Measurements from ENCODE around the gene NRXN3. TPM values are rescaled to one million over a fixed set of nuclear protein-coding genes. Genes with fewer than 3 reads are reported as not detected.

The NRXN3 gene
- total RNA-seq, 1 donor from 2014 or later, result 18.0 TPM

DNA sequence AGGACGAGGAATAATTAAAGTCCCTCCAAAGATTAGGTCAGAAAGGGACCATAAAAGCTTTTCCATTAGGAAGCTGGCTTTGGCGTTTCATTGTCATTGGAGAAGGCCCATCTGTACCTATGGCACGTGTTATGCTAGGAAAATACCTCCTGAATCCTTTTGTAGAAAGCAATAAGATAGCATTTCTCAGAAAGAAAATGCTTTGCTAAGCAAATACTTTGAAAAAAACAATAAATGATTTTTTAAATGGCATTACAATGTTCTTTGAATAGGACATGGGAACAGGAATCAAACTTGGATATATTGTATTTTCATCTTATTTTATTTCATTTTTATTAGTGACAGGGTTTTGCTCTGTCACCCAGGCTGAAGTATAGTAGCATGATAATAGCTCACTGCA, 967.7 kb downstream of the NRXN3 start:
- DNase-seq (ENCODE audit: low read depth), result no peak
- no peak overlapping the region for H3K4me2 ChIP-seq (ENCODE audit: low read length)
- no peaks in the 10 kb centered on the region for H3K27me3 ChIP-seq (ENCODE audit: insufficient read depth, low read length)
- H3K9me3 Mint-ChIP-seq (ENCODE audit: unreplicated experiment), result no peaks in the 10 kb centered on the region
- peaks cover 4% of the 10 kb centered on the region for H3K27me3 Mint-ChIP-seq (ENCODE audit: low read depth, unreplicated experiment)
- no peaks in the 10 kb centered on the region for H4K20me1 ChIP-seq (ENCODE audit: insufficient read depth, low read length)
- no peak overlapping the region for H3K4me3 ChIP-seq (ENCODE audit: insufficient read depth, low read depth, low read length)
- no peaks in the 10 kb centered on the region for H3K36me3 ChIP-seq (ENCODE audit: insufficient read depth, low read length)
- H3K4me1 ChIP-seq (ENCODE audit: insufficient read depth, low read length), result no peaks in the 10 kb centered on the region
- TF ChIP-seq EZH2 (IDR thresholded peaks at IDR 0.05; ENCODE audit: insufficient read depth, low read length), result no peak
- TF ChIP-seq, protein P1, sequence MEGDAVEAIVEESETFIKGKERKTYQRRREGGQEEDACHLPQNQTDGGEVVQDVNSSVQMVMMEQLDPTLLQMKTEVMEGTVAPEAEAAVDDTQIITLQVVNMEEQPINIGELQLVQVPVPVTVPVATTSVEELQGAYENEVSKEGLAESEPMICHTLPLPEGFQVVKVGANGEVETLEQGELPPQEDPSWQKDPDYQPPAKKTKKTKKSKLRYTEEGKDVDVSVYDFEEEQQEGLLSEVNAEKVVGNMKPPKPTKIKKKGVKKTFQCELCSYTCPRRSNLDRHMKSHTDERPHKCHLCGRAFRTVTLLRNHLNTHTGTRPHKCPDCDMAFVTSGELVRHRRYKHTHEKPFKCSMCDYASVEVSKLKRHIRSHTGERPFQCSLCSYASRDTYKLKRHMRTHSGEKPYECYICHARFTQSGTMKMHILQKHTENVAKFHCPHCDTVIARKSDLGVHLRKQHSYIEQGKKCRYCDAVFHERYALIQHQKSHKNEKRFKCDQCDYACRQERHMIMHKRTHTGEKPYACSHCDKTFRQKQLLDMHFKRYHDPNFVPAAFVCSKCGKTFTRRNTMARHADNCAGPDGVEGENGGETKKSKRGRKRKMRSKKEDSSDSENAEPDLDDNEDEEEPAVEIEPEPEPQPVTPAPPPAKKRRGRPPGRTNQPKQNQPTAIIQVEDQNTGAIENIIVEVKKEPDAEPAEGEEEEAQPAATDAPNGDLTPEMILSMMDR (IDR thresholded peaks at IDR 0.05; ENCODE audit: insufficient read depth, low read depth, low read length), result no peak
- no peak overlapping the region for H3K4me3 Mint-ChIP-seq (ENCODE audit: unreplicated experiment)
- H3K27ac ChIP-seq (ENCODE audit: low read depth, low read length), result no peak overlapping the region
- no peaks in the 10 kb centered on the region for H3K79me2 ChIP-seq (ENCODE audit: insufficient read depth, low read length)
- H3K36me3 Mint-ChIP-seq (ENCODE audit: low read depth, unreplicated experiment), result no peaks in the 10 kb centered on the region
- H3K4me1 Mint-ChIP-seq (ENCODE audit: low read depth, unreplicated experiment), result peaks cover 9% of the 10 kb centered on the region
- FAIRE-seq, result no peak
- H2AFZ ChIP-seq (ENCODE audit: low read depth, low read length), result no peak overlapping the region
- no peak overlapping the region for H3K27ac Mint-ChIP-seq (ENCODE audit: unreplicated experiment)
- no peak overlapping the region for H3K9ac ChIP-seq (ENCODE audit: low read length)
- H3K9me3 ChIP-seq (ENCODE audit: insufficient read depth, low read depth, low read length), result no peaks in the 10 kb centered on the region

DNA sequence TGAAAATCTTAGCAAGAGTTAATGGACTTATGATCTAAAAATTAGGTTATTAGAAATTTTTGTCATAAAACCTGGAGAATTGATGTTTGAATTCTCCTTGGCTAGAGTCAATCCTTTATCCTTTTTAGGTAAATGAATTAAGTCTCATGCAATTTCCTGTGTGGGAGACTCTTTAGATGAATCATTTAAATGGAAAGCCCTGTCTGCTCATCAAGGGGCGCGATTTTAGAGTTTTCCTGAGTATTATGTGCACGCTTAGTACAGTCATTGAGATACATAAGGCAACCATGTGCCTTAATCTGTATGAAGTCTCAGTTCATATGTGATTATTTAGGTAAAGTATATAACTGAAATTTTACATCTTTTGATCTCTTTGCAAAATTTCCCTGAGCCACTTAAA, 974.7 kb downstream of the NRXN3 start:
- H2AFZ ChIP-seq (ENCODE audit: low read depth, low read length), result no peak overlapping the region
- no peak overlapping the region for H3K27ac ChIP-seq (ENCODE audit: low read depth, low read length)
- no peaks in the 10 kb centered on the region for H4K20me1 ChIP-seq (ENCODE audit: insufficient read depth, low read length)
- H3K9me3 Mint-ChIP-seq (ENCODE audit: unreplicated experiment), result no peaks in the 10 kb centered on the region
- TF ChIP-seq, protein P1 (IDR thresholded peaks at IDR 0.05; ENCODE audit: insufficient read depth, low read depth, low read length), result no peak
- TF ChIP-seq EZH2 (IDR thresholded peaks at IDR 0.05; ENCODE audit: insufficient read depth, low read length), result no peak
- no peaks in the 10 kb centered on the region for H3K9me3 ChIP-seq (ENCODE audit: insufficient read depth, low read depth, low read length)
- no peaks in the 10 kb centered on the region for H3K4me1 ChIP-seq (ENCODE audit: insufficient read depth, low read length)
- no peak overlapping the region for H3K9ac ChIP-seq (ENCODE audit: low read length)
- FAIRE-seq (no peak), DNase-seq (ENCODE audit: low read depth) (peak; percentile 22)
- no peak overlapping the region for H3K4me3 Mint-ChIP-seq (ENCODE audit: unreplicated experiment)
- no peaks in the 10 kb centered on the region for H3K36me3 Mint-ChIP-seq (ENCODE audit: low read depth, unreplicated experiment)
- no peak overlapping the region for H3K4me3 ChIP-seq (ENCODE audit: insufficient read depth, low read depth, low read length)
- no peak overlapping the region for H3K4me2 ChIP-seq (ENCODE audit: low read length)
- no peaks in the 10 kb centered on the region for H3K36me3 ChIP-seq (ENCODE audit: insufficient read depth, low read length)
- peaks cover 18% of the 10 kb centered on the region for H3K27me3 Mint-ChIP-seq (ENCODE audit: low read depth, unreplicated experiment)
- no peak overlapping the region for H3K27ac Mint-ChIP-seq (ENCODE audit: unreplicated experiment)
- peaks cover 13% of the 10 kb centered on the region for H3K4me1 Mint-ChIP-seq (ENCODE audit: low read depth, unreplicated experiment)
- no peaks in the 10 kb centered on the region for H3K27me3 ChIP-seq (ENCODE audit: insufficient read depth, low read length)
- no peaks in the 10 kb centered on the region for H3K79me2 ChIP-seq (ENCODE audit: insufficient read depth, low read length)

DNA sequence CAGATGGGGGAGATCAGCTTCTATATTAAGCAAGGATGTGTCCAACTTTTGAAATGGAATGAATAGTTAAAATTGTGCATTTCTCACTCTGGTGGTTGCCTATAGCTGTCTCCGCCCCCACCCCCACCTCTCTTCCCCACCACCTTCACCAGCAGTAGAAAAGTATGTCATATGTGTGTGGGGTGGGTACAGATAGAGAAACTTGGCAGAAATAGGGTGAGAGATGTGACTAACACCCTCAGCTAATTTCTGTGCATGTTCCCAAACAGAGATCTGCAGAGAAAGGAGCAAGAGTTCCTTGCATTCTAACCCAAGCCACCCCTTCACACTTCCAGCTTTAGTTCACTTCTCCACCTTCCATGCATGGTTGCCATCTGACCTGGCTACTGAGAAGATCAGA, 980.1 kb downstream of the NRXN3 start:
- Histone ChIP-seq H3K9ac (ENCODE audit: low read length) (no peak overlapping the region), H3K36me3 (ENCODE audit: insufficient read depth, low read length) (no peaks in the 10 kb centered on the region), H3K4me1 (ENCODE audit: insufficient read depth, low read length) (no peaks in the 10 kb centered on the region), H3K4me3 (ENCODE audit: insufficient read depth, low read depth, low read length) (no peak overlapping the region), H3K27ac (ENCODE audit: low read depth, low read length) (no peak overlapping the region), H2AFZ (ENCODE audit: low read depth, low read length) (no peak overlapping the region), H3K4me2 (ENCODE audit: low read length) (no peak overlapping the region), H4K20me1 (ENCODE audit: insufficient read depth, low read length) (no peaks in the 10 kb centered on the region), H3K9me3 (ENCODE audit: insufficient read depth, low read depth, low read length) (no peaks in the 10 kb centered on the region), H3K27me3 (ENCODE audit: insufficient read depth, low read length) (no peaks in the 10 kb centered on the region), H3K79me2 (ENCODE audit: insufficient read depth, low read length) (no peaks in the 10 kb centered on the region)
- TF ChIP-seq, protein P1 (IDR thresholded peaks at IDR 0.05; ENCODE audit: insufficient read depth, low read depth, low read length), result no peak
- TF ChIP-seq EZH2 (IDR thresholded peaks at IDR 0.05; ENCODE audit: insufficient read depth, low read length), result no peak
- Mint-ChIP-seq H3K27me3 (ENCODE audit: low read depth, unreplicated experiment) (peaks cover 14% of the 10 kb centered on the region), H3K4me3 (ENCODE audit: unreplicated experiment) (no peak overlapping the region), H3K36me3 (ENCODE audit: low read depth, unreplicated experiment) (no peaks in the 10 kb centered on the region), H3K4me1 (ENCODE audit: low read depth, unreplicated experiment) (peaks cover 5% of the 10 kb centered on the region), H3K9me3 (ENCODE audit: unreplicated experiment) (no peaks in the 10 kb centered on the region), H3K27ac (ENCODE audit: unreplicated experiment) (no peak overlapping the region)
- DNase-seq (ENCODE audit: low read depth) (no peak), FAIRE-seq (no peak)

Measured in astrocyte (in vitro differentiated cells and primary cell).